RPMI8226 (cell line): Measurements from ENCODE around the gene IKBKE.

ENCODE experiments used
- DNase-seq: peaks from one replicate; pipeline ENCODE4 v3.0.0-alpha.2; 2015

IKBKE gene

GRCh38 chr1:206469933-206470691 lies at the start of gene IKBKE:
TSS of gene IKBKE (plus strand) at chr1:206470476. CDS start at chr1:206473228, 2,752 bp downstream.
- DNase-seq, result peak; percentile 93

GRCh38 chr1:206421616-206422340 lies 48.5 kb upstream of the IKBKE start:
- no peak for DNase-seq

DNA sequence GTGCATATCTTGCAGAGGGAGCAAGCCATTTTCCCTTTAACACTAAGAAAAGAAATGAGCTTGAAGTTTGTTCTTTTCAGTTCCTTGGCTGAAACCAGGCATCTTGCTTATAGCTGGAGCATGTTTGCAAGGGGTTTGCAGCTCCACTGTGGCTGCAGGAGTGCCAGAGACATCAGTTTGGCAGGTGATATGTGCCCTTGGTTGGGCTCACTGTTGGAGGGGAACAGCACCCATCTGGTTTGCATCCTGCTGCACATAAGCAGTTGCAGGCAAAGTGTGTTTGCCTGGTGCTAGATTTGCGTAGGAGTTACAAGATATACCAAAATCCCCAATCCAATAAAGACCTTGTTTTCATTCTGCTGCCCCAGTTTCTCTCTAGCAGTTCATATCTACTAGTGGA lies 47.8 kb upstream of the IKBKE start:
- no peak for DNase-seq

DNA sequence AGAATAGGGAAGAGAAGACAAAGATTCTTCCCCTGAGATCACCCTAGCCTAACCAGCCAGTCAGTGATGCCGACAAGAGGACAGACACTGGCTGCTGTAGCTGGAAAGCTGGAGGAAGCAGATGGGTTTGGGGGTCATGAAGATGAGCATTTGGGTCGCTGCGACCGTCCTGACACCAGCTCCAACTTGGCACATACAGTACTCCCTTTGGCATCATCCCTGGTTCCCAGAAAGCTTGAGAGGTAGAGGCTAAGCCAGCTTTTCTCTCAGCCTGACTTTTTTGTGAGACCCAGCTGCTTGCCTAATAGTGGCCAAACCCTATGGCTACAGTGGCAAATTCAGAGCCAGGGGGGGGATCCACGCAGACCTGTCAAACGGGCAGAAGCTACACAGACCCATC lies 43.0 kb upstream of the IKBKE start:
- no peak for DNase-seq

DNA sequence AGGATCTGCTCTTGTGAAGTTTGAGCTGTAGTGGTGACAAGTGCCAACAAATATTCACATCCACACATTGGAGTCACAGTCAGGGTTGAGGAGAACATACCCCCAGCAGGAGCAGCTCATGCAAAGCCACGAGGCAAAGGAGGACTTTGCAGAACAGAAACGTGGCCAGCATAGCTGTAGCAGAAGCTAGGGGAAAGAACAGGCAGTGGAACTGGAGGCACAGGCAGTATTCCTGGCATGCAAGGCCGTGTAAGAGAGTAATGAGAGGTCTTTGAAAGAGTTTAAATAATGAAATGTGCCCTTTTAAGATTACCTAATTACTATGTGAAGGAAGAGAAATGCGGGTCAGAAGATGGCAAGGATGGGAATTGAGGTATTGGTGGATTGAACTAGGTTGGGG lies 40.9 kb upstream of the IKBKE start:
- DNase-seq, result no peak

DNA sequence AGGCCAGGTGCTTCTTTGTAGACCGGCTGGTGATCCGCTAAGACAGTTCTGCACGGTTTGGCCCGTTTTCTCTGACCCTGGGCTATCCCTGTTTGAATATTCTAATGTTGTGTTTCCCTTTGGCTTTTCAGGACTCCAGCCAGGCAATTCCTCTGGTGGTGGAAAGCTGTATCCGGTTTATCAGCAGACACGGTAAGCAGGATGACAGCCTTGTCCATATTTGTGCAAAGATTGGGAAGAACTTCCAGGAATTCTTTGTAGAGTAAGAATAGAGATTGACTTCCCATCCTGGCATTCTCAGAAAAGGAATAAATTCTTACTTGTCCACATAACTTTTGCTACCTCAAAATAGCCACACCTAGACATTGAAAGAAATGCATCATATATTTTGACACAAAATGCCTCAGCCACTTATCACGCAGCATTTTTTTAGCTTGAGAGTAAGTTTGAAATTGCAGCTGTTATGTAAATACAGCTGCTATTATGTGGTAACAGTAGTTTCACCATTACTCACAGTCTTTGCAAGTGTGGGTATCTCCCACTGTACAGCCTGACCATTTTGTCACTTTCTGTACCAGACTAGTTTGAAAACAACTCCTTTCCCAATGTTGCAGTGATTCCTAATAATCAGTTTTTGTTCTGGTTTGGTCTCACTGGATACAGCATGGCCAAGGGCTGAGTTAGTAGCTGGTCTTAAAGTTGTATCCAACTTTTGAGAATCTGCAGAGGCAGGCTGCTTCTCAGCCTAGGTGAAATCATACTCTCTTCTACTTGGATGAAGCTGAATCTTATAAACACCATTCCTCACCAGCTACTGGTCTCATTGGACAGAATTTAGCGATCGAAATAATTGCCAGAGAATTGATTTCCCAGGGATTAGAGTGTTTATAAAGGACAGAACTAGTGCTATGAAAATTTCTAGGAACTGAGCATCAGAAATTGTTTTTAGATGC lies 40.0 kb upstream of the IKBKE start:
- no peak for DNase-seq

- no peak for DNase-seq
Observed at GRCh38 chr1:206435445-206435844, 34.8 kb upstream of the IKBKE start.

- no peak for DNase-seq
Observed at GRCh38 chr1:206438554-206438953, 31.7 kb upstream of the IKBKE start.

DNA sequence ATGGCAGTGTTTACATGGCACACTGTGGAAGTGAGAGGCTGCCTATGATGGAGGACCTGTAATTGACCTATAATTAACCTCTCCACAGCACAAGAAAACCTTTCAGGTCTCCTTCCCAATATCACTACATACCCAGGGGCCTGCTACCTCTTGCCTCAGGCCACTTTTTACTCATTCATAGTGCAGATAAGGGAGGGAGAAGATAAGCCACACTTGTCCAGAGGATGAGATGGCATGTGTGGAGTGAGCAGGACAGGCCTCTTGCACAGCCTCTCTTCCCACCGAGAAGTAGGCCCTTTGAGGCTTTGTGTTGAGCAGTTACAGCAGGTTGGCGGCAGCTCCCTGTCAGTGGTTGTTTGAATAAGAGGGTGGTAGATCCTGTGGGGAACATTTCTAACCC lies 31.1 kb upstream of the IKBKE start:
- DNase-seq, result no peak

DNA sequence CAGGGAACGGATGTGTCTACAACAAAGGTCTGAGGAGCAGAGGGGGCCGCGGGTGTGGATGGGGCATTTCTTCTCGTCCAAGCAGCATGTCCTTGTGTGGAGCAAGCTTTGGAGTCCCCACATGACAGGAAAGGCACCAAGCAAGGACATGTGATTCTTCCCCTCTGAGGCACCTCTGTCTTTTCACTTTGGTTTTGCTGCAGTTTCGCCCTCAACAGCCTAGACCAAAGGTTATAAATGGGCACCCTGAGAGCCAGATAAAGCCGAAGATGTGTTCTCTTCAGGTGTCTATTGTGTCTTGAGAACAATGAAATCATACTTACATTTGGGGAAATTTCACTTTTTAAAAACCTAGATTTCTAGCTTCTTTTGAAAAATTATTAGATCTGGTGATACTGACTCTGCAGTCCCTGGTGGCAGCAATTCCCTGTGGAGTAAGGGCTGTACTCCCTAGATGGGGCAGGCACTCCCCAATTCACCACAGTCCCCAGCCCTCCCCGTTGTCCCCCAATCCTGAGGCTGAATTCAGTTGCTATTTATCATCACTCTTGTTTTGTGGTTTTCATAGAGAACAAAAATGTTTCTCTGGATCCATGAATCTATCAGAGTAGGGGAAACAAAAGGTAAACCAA lies 28.8 kb upstream of the IKBKE start:
- no peak for DNase-seq

GRCh38 chr1:206442101-206442500 lies 28.2 kb upstream of the IKBKE start:
- no peak for DNase-seq

DNA sequence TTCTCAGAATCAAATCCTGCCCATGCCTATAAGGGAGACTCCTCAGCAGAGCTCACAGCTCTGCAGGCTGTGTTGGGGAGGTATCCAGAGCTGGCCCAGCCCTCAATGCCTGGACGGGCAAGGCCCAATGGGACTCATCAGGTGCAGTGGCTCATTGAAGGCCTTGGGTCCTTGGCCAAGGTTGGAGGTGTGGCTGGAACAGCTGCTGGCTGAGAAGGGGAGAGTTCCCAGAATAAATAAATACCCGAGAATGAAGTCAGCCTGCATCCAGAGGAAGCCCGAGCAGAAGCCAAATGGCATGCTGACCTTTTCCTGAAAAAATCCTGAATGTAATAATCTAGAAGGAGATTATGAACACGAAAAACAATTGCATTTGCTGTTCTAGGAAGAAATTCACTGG lies 25.2 kb upstream of the IKBKE start:
- DNase-seq, result no peak

DNA sequence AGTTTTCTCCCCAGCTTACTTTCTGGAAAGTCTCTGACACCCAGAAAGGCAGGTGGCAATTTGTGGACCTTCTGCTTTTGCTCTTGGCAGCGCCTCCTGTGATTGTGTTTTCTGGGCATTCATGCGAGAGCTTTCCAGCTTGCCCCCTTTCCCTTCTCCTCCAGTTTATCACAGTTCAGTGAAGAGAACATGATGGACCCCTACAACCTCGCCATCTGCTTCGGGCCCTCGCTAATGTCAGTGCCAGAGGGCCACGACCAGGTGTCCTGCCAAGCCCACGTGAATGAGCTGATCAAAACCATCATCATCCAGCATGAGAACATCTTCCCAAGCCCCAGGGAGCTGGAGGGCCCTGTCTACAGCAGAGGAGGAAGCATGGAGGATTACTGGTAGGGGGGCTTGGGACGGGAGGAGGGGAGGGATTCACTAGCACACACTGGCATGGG lies 24.3 kb upstream of the IKBKE start:
- no peak for DNase-seq

DNA sequence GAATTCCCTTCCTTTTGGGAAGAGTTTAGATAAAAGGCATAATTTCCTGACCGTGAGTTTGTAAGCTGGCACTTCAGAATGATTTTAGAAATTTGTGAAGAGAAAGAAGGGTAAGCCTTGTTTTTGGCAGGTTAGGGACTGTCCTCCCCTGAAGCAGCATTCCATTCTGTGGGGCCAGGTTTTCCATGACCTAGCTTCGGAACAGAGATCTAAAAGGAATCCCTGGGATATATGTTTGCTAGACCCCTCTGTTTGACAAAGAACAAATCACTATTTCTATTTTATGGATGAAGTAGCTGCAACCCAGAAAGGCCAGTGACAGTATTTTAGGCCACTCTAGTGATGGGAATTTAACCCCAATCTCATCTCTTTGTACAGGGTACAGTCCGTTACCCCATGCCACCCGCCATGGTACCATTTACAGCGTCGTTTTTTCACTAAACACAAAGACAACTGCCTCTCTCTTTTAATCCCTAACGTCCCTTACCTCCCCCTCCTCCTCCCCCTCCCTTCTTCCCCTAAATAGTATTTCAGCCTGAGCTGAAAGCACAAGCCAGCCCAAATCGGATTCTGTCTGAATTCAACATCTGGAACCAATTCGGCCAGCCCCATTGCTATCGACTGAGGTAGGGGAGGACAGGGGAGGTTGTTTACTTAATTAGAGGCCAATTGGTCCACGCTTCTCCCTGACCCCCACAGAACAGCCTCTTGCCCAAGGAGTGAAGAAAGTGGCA lies 23.4 kb upstream of the IKBKE start:
- DNase-seq, result no peak

DNA sequence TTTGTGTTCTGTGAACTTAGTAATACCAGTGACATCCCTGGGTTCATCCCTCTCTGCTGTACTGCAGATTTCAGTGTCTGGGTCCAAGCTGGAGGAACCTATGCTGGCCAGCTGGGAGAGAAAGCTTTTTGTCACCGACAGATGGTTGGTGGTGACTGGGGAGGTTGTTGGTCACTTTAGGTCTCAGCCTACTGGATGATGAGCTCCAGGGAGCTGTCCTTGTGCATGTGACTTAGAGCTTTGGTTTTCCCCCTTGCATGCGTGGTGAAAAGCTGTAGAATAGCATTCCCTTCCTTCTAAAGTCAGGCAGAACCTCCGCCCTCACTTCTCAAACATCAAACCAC lies 22.9 kb upstream of the IKBKE start:
- DNase-seq, result no peak

DNA sequence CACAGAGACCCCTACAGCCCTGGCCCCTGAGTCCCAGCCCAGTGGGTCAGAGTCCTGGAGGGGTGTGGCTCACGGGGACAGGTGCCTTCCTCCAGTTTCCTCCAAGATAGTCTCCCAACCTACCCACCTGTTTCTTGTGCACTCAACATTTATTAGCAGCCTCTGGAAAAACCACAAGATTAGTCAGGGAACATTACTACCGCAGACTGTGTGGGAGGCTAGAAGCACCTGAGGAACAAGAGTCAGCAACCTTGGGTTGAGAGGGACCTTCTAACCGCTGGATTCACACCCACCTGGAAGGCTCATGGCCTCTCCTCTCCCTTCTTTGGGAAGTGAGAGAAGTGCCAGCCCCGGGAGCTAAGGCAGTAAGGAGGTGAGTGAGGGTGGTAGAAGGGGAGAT lies 22.5 kb upstream of the IKBKE start:
- DNase-seq, result no peak

GRCh38 chr1:206448471-206448870 lies 21.8 kb upstream of the IKBKE start:
- DNase-seq, result no peak

DNA sequence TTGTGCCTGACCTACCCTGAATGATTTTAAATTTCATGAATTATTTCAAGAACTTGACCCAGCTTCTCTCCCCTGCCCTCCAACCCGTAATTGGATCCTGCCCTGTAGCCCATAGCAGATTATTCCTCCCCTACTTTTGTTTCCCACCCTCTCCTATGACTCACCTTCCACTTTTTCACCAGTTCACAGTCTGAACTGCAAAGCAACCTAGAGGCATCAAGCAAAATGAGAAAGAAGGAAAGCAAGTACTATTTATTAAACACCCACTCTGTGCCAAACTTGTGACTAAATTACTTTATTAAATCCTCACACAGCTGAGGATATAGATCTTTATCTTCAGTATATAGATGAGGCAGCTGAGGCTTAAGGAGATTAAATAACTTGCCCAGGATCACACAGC lies 20.7 kb upstream of the IKBKE start:
- no peak for DNase-seq

- no peak for DNase-seq
Observed at GRCh38 chr1:206450281-206450680, 20.0 kb upstream of the IKBKE start.

- no peak for DNase-seq
Observed at GRCh38 chr1:206451134-206451686, 19.1 kb upstream of the IKBKE start.

GRCh38 chr1:206453111-206453510 lies 17.2 kb upstream of the IKBKE start:
- DNase-seq, result no peak

DNA sequence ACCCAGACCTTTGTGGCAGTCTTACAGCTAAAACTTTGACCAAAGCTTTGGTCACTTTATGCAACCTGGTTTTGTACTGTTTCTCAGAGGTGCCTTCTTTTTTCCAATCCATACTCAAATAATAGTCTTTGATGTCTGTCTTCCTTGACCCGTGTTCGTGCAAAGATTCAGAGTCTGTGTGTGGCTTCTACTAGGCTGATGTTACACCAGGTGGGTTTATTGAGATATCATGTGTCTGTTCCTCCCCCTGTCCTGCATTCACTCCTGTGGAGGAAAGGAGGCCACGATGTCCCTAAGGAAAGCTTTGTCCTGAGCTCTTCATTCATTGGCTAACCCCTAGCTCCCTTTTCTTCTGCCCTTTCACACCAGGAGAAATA lies 15.0 kb upstream of the IKBKE start:
- no peak for DNase-seq
